ENCODE results near the gene DNAH2. TPM values are rescaled to one million over a fixed set of nuclear protein-coding genes. Genes with fewer than 3 reads are reported as not detected.

Gene DNAH2
- total and polyA plus RNA-seq, 2 of the 8 experiments (the other 6 are each of a cell fraction or from before 2014, with no cell fraction given): 0.13 to 0.18 TPM

GRCh38 chr17:7781429-7781828, 63.9 kb downstream of the DNAH2 start (continued):
- TF ChIP-seq RNF2 (IDR thresholded peaks at IDR 0.05; ENCODE audit: borderline replicate concordance, low read depth, low read length, missing control alignments, poor library complexity, severe bottlenecking) (no peak), CBX5 (IDR thresholded peaks at IDR 0.05; ENCODE audit: low read depth, low read length) (no peak), HDAC6 (IDR thresholded peaks at IDR 0.05; ENCODE audit: low read depth, low read length) (no peak), ZNF274 (IDR thresholded peaks at IDR 0.05; ENCODE audit: borderline replicate concordance, extremely low read depth, low read length) (no peak)
